HG02973 (cell line): ENCODE results near the gene RAC3.

Experiments
- ATAC-seq: cut with Tn5 transposase; IDR thresholded peaks from one replicate; pipeline ENCODE4 v1.9.1; 2021; ENCODE audit warnings: moderate library complexity; ENCODE audit not compliant: unreplicated experiment

The RAC3 gene

DNA sequence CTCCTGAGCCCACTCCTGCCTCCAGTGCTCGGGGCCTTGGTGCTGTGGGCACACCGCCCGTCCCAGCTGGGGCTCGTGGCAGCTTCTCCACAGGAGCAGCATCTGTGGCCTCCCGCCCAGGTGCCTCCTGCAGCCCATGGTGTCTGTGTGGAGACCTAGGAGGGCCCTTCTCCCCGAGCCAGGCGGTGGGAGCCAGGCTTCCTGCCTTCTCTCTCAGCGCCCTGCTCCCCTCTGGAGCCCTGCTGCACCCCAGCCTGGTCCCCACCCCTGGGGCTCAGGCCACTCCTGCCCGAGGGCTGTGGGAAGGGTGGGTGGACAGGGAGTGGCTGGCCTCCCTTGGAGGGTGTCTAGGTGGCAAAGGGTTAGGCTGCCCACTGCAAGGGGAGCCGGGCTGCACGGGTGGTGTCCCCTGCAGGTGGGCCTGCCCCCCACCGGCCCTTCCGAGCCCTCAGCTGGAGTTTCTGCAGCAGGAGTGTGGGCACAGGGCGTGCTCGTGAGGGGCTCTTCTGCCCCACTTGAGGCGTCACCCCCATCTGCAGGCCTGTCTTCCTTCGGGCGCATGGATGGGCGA, 19.8 kb upstream of the RAC3 start:
- ATAC-seq = no peak

DNA sequence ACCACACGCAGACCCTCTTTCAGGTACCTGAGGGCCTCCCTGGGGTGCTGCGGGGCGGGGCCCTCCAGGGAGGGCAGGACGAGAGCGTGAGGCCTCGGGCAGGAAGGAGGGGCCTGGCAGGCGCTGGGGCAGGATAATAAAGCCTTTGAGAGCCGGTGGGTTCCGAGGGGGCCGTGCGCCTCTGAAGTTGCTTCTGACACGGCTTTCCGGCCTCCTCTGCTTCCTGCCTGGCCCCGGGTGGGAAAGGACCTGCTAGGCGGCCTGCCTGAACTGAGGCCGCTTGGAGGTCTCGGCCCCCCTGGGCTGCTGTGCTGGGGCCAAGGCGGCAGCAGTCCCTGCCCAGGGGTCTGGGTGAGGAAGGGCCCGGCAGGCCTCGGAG, 19.2 kb upstream of the RAC3 start:
- no peak for ATAC-seq

DNA sequence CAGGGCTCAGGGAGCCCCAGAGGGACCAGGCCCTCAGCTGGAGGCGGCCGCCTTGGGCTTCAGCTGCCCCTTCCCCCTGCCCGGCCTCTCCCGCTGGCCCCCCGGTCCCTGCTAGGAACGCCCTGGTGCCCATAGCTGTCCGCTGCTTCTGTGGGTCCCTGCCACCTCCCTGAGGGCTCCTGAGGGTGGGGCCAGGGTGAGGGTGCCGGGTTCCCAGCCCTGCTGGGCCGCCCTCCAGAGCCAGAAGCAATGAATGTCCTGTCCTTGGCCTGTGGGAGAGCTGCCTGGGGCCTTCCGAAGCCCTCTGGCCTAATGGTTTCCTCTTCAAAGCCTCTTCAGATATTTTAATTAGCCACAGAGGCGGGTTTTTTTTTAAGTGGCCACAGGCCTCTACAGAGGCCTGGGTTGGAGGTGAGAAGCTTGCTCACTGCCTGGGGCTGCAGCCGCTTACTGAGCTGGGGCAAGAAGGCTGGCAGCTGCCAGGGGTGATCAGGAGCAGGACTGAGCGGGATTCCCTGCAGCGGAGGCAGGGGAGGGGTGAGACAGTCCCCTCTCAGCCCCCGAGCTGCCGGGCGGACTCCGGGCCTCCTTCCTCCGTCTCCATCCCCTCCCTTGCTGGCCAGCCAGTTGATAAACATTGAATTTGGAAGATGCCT, 18.7 kb upstream of the RAC3 start:
- ATAC-seq = no peak

DNA sequence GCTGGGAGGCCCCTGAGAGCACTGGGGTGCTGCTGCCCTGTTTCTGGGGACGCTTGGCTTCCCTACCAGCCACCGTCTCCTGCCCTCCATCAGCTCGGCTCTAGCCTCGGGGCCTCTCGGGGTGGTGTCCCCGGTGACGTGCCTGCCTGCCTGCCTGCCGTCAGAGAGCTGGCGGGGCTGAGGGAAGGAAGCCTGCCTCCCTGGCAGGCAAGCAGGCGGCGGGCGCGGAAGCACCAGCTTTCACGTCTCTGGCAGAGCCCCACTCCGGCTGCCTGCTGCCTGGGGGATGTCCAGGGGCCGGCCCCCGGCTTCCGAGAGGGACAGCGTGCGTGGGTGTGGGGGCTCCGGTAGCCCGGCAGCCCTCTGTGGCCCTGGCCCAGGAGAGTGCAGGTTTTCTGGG, 18.1 kb upstream of the RAC3 start:
- no peak for ATAC-seq

DNA sequence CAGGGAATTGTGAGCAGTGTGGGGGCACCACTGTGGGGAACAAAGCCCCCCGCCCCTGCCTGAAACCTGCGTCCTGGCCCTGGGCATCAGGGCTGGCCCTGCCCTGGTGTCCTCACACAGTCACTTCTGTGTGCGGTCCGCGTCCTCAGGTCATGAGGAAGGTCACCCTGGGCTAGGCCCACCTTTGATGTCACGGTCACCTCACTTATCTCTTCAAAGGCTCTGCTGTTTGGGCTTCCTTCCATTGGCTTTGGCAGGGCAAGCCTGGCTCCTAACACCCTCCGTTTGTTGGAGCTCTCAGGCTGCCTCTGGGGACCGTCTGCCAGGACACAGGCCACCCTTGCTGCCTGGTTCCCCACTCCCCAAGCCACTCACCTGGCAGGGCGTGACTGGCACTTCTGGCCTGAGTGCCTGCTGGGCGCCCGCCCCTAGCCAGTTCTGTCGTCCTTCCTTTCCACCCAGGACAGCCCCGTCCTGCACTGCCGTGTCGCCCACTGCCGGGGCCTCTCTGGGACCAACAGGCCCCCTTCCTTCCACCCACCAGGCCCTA, 17.6 kb upstream of the RAC3 start:
- no peak for ATAC-seq

DNA sequence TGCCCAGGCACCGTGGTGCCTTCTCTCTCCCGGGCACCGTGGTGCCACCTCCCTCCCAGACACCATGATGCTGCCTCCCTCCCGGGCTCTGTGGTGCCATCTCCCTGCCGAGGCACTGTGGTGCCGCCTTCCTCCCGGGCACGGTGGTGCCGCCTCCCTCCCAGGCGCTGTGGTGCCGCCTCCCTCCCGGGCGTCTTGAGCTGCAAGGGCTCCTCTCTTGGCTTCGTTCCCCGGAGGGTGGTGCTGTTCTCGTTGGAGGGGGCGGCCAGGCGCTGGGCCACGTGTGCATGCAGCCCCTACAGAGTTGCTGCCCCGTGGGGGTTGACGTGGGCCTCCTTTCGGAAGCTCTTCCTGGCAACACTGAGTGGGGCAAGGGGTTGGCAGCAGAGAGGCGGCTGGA, 17.0 kb upstream of the RAC3 start:
- ATAC-seq = no peak

DNA sequence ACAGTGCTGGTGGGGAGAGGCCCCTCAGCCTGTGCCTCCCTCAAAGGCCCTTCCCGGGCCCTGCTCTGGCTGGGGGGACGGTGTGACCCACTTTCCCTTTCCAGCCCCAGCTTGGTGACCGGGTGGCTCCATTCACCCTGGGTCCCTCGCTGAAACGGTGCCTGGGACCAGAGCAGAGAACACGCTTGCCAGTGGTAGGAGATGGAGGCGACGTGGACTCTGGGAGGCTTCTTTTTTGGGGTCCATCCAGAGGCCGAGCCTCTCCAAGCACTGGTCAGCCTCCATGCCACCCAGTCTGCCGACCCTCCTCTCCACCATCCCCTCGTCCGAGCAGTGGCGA, 16.5 kb upstream of the RAC3 start:
- ATAC-seq = no peak

DNA sequence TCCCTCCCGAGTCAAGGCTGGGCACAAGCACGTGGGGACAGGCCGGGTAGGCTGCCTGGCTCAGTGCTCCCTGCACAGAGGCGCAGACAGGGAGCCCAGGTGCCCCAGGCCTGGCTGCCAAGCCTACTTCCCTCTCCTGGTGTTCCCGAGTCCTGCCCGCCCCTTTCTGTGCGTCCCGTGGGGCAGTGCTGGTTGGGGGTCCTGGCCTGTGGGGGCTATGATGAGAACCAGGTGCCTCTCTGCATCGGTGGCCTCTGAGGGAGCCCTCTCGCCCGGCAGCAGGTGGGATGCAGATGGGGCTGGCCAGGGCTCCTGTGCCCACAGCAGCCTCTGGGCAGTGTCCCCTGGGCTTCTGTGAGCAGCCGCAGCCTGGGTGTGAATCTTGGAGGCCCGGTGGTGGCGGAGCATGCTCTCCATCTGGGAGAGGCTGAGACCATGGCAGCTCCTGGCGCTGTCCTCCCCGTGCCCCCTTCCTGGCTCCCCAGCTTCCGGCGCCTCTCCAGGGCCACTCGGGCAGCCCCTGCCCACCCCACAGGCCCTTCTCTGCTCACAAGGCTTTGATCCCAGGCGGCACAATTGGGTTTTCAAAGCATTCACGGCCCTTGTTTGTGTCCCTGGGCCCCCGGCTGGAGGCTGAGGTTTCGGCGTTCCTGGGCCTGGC, 16.0 kb upstream of the RAC3 start:
- no peak for ATAC-seq

DNA sequence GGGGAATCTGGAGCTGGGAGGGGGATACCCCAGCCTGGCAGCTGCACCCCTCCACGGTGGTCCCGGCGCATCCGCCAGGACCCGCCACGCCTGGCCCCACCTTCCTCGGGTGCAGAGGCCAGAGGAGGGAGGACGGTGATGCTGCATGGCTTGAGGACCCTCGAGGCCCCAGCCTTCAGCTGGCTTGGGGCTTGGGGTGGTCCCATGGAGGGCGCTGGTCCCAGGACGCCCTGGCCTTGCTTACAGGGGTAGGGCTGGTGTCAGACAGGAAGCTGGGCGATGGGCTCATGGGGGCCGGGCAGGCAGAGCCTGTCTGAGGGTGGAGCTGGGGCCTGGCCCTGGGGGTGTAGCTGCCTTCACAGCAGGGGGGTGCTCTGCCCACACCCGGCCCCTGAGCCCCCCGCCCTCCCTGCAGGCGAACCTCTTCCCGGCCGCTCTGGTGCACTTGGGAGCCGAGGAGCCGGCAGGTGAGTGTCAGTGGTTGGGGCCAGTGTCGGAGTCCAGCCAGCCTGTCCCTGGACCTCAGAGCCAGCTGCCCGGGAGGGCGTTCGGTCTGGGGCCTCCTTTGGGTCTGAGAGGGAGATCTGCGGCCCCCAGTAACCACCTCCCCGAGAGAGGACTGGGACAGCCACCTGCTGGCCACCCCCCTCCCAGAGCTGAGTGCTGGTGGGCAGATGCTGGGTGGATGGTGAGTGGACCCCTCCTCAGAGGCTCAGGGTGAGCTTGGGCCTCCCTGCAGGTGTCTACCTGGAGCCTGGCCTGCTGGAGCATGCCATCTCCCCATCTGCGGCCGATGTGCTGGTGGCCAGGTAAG, 15.2 kb upstream of the RAC3 start:
- ATAC-seq = no peak

DNA sequence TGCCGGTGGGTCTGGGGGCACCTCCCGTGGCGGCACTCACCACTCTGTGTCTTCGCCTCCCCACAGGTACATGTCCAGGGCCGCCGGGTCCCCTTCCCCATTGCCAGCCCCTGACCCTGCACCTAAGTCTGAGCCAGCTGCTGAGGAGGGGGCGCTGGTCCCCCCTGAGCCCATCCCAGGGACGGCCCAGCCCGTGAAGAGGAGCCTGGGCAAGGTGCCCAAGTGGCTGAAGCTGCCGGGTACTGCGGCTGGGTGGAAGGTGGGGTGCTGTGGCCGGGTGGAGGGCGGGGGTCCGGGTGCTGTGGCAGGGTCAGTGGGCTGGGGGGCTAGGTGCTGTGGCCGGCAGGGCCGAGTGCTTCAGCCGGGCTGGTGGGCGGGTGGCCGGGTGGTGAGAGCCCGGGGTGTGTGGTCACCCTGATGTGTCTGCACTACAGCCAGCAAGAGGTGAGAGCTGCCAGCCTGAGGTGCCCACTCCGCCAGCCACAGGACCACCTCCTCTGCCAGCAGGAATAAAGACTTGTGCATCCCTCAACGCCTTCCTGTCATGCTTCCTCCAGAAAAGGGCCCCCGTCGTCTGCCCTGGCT, 14.5 kb upstream of the RAC3 start:
- ATAC-seq = no peak

DNA sequence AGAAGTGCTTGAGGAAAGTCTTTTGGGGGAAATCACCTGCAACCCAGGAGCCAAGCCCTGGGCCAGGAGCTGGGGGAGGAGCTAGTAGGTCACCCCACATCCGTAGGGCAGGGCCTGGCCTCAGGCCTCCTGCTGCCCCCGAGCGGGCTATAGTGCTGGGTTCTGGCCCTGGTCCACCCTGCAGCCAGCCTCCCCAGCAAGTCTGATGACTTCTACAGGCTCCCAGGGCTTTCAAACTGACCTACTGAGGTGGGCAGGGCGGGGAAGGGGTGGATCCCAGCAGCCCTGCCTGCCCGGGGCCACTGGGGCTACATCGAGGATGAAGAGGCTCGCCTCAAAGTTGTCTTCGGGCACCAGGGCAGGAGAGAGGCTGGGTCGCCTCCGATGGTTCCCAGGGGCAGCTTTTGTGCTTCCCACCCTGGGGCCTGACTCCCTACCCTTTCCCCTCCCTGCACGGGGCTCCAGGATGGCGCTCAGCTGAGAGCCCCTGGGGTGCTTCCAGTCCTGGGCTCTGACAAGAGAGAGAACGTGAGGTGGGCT, 13.8 kb upstream of the RAC3 start:
- no peak for ATAC-seq

DNA sequence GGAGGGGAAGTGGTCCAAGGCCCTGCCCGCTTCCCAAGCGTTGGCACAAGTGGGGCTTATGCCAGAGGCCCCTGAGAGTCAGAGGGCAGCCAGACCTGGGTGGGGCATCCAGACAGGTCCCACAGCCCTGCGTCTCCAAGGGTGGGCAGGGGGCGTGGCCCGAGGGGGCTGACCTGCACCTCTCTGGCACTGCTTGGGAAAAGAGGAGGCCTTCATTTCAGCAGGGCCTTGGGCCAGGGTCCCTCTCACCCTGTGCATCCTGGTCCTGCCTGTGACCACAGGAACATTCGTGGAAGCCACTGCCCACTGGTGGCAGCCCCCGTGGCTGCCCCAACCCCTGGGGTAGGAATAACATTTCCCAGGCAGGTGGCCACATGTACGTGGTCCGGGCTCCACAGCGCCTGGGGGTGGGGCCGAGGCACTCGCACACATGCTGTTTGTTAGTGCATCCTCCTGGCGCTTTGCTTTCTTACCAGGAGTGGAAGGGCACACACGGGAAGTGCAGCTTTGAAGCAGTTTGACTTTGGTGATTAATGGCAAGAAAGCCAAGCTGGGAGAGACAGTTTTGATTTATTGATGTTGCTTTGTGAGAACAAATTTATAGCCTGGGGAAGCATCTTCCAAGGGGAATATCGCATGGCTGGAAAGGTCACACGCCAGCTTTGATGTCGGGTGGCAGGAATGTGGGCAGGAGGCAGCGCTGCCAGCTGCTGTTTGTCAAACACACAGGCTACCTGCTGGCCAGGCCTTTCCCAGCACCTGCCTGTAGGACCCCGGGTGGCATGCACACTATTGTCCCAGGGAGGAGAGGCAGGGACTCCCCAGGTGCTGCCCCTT, 13.1 kb upstream of the RAC3 start:
- ATAC-seq = no peak

DNA sequence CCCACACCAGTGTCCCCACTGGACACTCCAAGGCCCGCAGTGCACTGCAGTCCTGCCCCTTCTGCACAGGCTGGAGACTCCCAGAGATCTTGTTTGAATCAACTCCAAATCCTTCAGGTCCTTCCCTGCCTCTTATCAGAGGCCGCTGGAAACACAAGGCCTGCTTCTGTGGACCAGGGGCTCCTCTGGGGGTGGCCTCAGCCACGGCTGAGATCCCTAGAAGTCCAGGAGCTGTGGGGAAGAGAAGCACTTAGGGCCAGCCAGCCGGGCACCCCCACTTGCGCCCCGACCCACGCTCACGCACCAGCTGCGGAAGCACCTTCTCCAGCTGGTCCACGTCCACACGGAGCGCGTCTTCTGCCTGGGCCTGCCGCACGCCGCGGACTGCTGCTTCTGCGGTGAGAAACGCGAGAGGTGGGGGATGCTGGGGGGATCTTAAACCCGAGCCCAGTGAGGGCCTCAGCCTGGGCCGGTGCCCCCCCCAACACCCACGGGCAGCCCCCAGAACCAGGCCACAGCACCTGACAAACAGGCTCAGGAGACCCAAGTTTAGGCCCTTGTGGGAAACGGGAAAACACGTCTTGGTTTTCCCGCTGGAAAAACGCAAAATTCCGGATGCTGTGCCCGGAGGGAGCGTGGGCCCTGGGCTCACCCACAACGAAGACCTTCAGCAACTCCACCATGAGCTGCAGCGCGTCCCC, 12.3 kb upstream of the RAC3 start:
- ATAC-seq = no peak

DNA sequence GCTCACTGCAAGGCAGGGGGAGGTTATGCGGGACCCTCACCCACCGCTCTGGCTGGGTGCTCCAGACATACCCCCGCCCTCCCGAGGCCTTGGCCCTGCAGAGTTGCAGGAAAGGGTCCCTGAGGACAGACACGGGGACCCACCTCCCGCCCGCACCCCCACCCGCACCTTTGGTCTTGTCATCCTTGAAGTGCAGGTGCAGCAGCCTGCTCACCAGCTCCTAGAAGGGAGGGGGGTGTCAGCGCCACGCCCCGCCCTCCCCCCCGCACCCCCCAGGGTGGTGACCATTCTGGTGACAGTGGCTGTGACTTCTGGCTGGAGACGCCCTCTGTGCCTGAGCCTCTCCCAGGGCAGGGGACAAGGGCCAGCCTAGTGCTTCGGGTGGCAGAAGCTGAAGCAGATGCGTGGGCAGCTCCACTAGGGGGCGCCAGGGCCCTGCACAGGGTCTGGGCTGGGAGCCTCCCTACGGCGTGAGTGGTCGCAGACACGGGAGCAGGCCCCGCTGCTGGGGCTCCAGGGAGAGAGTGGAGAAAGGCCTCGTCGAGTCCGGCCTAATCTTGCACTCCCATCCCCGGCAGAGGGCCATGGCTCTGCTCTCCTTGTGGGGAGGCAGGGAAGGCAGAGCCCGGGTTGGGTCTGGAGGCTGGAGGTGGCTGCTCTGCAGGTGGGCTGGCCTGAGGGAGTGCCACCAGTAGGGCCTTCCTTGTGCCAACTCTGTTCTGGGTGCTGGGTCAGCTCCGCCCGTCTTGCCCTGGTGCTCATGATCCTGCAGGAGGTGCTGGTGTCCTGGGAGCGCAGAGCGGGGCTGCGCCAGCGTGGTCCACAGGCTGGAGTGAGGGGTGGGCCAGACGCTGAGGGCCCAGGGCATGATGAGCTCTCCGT, 11.5 kb upstream of the RAC3 start:
- no peak for ATAC-seq

DNA sequence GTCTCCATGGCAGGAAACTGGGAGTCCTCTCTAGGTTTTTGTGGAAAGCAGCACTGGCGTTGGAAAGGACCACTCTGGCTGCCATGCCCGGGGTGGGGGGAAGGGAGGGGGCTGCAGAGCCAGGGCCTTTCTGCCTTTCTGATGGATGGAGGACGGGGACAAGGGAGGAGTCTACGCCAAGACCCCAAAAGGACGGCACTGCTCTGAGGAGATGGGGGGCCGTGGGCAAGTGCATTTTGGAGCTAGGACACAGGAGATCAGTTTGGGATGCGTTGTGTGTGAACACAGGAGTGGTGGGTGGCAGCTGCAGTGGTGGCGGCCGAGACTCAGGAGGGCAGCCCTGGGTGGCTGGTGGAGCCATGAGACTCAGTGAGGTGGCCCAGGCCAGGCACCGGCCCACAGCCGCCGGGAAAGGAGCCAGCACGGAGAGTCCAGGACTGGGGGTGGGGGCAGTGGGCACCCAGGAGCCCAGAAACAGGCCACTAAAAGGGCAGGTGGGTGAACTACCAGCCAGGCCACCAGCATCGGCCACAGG, 10.8 kb upstream of the RAC3 start:
- ATAC-seq = no peak

DNA sequence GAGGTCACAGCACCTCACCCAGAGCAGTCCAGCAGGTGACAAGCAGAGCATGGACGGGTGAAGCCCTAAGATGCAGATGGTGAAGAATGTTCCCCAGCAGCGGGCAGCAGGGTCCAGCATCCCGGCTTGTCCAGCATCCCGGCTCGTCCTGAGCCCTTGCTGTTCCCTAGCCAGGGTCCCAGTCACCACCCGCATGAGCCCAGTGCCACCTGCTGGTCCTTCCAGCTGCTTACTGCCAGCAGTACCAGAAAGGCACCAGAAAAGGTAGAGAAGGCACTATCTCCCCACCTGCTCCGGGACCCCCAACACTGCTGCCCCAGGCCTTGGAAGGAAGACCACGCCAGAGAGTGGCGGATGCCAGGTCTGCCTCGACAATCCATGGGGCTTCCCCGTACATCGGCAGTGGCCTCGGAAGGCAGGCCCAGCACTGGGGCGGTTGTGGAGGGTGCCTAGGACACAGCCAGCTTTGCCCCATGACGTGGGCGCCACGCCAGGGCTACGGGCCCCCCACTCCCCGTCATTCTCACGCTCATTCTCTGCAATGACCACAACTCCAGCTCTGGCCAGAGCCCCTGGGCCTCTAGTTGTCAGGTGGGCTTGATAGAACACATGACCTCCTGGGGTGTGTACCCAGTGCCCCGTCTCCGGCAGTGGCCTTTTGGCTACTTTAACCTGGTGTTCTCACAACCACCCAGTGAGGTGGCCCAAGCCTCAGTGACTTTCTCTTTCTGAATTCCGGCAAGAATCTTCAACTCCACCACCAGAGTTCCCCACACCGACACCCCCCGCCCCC, 10.2 kb upstream of the RAC3 start:
- no peak for ATAC-seq

DNA sequence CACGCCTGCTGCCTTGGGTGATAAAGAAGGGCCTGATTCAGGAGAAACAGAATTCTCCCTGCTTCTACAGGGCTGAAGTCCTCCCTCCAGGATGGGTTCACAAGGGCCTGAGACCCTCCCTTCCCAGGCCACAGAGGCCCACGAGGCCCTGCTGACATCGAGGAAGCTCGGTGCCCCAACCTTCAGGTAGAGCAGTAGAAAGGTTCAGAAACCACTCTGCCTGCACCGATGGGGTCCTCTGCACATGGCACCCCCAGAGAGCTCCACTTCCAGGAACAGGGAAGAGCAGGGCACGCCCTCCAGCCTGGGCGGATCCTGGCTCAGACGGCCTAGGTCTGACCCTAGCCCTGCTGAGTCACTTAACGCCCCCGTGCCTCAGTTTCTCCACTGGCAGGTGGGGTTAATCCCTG, 9.6 kb upstream of the RAC3 start:
- ATAC-seq = no peak
